Lung microvascular endothelial cell (primary cell): ENCODE results near the gene NR5A1. TPM values are rescaled to one million over a fixed set of nuclear protein-coding genes. Genes with fewer than 3 reads are reported as not detected.

Experiments
- DNase-seq, 2 donors: peaks; one replicate each; pipeline versions ENCODE4 v3.0.0 to v3.0.0-alpha.2; 2010; ENCODE audit warnings: low read depth in 2 of 2
- total RNA-seq: library from RNA; depleted of rRNA; stranded (reverse); fragments of >200 nt; gene quantifications from 2 replicates; pipeline ENCODE4 v1.2.1, GENCODE V29; 2014

The NR5A1 gene
- total RNA-seq, 1 donor from 2014 or later = not detected

DNA sequence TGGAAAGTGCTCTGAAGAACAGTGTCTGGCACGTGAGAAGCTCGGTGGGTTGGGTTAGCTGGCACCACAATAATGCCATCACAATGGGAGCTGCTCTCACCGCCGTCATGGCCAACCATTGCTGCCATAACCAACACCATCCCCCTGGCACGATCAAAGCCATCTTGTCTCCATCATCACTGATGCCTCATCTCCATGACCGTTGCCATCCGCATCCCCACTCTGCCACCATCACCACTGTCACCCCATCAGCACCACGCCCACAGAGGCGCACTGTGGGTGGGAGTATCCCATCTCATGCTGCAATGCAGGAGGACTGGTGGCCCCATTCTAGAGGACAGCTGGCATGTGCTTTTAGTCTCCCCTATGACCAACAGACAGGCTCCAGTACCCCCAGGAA lies 23.7 kb downstream of the NR5A1 start:
- DNase-seq = no peak

- no peak for DNase-seq
These were observed 24.7 kb downstream of the NR5A1 start for GRCh38 chr9:124482431-124483031.

- DNase-seq = no peak
These were observed 26.1 kb downstream of the NR5A1 start for GRCh38 chr9:124481115-124481514.

DNA sequence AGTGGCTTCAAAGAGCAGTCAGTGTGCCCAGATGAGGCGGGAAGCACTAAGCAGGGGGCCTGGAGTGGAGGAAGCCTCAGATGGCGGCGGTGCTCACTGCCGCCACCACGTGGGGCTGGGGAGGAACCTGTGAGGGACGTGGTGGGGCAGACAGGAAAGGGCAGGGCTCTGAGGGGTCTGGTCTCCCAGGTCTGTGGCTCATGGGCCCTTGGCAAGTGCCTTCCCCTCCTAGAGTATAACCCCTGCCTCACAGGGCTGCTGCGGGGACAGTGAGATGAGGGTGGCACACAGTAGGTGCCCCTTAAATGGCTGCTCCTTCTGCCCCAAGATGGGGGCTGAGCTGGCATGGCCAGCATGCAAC lies 26.6 kb downstream of the NR5A1 start:
- DNase-seq = peak; percentile 31 to 55

- DNase-seq = no peak
These were observed 27.1 kb downstream of the NR5A1 start for GRCh38 chr9:124479947-124480620.

- DNase-seq = no peak
These were observed 27.8 kb downstream of the NR5A1 start for GRCh38 chr9:124479371-124479770.

- DNase-seq = no peak
These were observed 28.8 kb downstream of the NR5A1 start for GRCh38 chr9:124478354-124478753.

- DNase-seq = no peak
These were observed 29.4 kb downstream of the NR5A1 start for GRCh38 chr9:124477648-124478285.

DNA sequence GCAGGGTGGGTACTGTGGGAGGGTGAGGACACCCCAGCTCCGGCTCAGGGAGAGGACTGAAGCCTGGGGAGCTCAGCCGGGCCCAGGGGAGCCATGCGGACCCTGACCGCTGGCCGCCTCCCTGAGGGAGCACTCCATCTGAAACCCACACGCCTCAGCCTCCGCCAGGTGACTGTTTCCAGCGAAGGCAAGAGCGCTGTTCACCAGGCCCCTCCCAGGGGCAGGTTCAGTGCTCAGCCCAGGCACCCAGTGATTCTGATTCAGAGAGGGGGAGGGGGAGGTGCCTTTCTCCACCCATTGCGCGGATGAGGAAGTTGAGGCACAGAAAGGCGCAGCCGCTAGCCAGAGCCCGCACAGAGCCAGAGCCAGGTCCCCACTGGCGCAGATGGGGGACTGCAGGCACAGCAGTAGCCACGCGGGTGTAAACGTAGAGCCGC lies 30.0 kb downstream of the NR5A1 start:
- DNase-seq = no peak

- no peak for DNase-seq
These were observed 31.1 kb downstream of the NR5A1 start for GRCh38 chr9:124475868-124476690.

GRCh38 chr9:124475158-124475867 lies 31.9 kb downstream of the NR5A1 start:
- DNase-seq = no peak

DNA sequence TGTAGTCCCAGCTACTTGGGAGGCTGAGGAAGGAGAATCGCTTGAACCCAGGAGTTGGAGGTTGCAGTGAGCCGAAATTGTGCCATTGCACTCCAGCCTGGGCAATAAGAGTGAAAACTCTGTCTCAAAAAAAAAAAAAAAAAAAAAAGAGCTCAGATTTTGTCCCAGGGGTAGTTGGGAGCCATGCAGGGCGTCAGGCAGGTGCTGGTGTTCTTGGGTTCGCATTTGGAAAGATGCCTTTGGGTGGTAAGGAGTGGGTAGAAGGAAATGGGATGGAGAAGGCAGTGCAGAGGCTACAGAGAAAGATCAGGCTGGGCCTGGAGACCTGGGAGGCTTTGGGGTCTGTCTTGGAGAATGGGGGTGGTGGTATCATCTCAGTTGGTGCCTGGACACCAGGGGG lies 33.0 kb downstream of the NR5A1 start:
- DNase-seq = no peak

DNA sequence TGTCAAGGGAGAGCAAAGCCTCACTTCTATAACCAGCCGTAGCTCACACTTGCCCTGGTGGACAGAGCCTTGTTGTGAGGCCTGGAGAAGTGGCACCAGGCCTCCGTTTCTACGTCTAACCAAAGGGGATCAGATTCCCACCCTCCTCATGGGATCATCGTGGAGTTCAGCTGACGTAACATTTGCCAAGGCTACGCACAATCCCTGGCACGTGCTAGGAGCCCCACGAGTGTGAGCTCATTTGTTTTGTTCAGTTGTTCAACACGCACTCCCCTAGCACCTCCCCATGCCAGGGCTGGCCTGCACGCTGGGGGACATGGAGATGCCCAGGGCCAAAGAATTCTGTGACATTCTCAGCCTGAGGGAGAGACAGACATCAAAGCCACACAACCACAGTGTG lies 33.9 kb downstream of the NR5A1 start:
- DNase-seq = no peak

- DNase-seq = no peak
These were observed 34.4 kb downstream of the NR5A1 start for GRCh38 chr9:124472770-124473169.

DNA sequence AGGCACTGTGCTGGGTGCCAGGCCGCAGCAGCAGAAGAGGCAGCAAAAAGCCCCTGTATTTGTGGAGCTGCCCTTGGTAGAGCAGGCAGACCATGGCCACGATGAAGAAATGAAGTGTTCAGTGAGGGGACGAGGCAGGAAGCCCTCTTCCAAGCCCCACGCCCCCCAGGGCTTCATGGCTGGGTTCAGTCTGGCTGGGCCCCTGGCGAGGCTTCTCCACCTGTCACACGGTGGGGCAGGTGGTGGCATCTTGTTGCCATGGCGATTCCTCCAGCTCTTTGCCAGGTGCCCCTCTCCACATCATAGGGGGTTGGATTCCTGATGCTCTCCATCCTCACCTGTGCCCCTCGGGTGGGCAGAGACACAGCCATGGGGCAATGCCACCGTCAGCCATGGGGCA lies 35.4 kb downstream of the NR5A1 start:
- no peak for DNase-seq

- no peak for DNase-seq
These were observed 36.5 kb downstream of the NR5A1 start for GRCh38 chr9:124470726-124471125.

- no peak for DNase-seq
These were observed 36.9 kb downstream of the NR5A1 start for GRCh38 chr9:124470306-124470705.

DNA sequence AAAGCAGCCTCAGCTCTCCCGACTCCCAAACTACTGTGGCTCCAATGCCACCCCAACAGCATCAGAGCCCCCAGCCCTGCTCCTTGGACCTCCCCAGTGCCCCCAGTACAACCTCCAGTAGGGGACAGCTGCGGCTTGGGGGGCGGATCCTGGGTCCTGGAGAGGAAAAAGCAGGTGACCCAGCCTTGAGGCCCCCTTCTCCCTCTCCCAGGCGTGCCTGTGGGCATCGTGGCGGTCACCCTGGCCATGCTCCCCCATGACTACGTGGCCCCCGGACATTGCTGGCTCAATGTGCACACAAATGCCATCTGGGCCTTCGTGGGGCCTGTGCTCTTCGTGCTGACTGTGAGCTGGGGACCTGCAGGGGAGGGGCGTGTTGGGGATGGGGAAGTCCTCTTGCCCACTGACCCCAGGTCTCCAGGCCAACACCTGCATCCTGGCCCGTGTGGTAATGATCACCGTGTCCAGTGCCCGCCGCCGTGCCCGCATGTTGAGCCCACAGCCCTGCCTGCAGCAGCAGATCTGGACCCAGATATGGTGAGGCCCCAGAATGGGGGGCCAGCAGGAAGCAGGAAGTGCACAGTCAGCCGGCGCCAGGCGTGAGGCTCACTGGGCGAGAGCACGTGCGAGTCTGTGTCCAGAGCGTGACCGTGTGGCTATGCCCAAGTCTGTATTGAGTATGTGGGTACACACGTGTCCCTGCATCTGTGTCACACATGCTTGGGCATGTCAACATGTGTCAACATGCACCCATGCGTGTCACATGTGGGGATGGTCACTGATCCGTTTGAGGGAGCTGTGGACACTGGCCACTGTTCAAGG lies 38.0 kb downstream of the NR5A1 start:
- no peak for DNase-seq

DNA sequence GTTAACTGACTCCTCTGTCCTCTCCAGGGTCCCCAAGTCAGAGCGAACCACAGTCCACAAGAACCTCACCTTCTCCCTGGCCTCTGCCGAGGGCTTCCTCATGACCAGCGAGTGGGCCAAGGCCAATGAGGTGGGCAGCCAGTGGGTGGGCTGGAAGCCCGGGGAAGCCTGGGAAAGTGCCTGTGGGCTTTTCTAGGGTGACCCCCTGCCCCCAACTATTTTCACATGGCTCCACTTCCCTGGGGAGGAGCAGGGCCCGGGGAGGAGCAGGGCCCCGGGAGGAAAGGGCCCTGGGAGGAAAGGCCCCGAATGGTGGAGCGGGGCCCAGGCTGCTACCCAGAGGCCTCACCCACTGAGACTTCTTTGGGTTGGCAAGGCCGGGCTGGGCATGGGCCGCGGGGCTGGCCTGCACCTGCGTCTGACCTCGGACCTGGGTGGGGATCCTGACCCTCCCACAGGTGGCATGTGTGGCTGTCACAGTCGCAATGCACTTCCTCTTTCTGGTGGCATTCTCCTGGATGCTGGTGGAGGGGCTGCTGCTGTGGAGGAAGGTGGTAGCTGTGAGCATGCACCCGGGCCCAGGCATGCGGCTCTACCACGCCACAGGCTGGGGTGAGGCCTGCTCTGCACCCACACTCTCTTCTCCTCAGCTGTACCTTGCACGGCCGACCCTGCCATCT lies 39.0 kb downstream of the NR5A1 start:
- DNase-seq = no peak

DNA sequence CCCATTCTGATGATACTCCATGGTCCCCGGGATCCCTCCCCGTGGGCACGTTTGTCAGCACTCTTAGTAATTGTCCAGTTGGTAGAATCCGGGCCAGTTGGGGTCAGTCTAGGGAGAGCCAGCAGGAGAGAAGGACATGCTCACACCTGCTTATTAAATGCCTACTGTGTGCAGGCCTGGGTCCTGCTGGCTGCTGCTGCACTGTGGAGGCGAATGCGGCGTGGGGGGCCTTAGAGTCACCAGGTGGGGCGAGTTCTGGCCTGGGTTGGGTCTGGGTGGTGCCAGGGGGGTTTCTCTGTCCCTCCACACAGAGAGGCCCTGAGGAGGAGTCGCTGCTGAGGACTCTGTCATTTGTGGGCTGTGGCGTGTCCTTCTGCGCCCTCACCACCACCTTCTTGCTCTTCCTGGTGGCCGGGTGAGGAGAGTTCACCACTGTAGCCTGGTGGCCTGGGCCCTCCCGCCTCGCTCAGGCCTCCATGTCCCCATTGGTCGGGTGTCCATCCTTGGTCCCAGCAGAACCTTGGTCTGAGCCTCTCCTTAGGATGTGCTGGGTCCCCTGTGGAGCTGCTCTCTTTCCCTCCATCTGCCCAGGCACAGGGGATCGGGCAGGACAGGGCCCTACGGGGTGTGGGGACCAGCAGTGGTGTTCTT lies 39.7 kb downstream of the NR5A1 start:
- no peak for DNase-seq
